WERI-Rb-1 (cell line): Measurements from ENCODE around the gene RIMBP2.

Experiments
- DNase-seq: peaks from one replicate; pipeline ENCODE4 v3.0.0-alpha.2; 2020
- H3K27ac ChIP-seq: fragments of 250-450 bp; sonication (Bioruptor Pico); 2 replicates; pipeline ENCODE4 v1.5.1; 2020; ENCODE audit warnings: mild to moderate bottlenecking, moderate library complexity
- H3K27me3 ChIP-seq: fragments of 250-450 bp; sonication (Bioruptor Pico); 2 replicates; pipeline ENCODE4 v1.5.1; 2021; ENCODE audit warnings: mild to moderate bottlenecking, low read depth, moderate library complexity; ENCODE audit not compliant: insufficient read depth, severe bottlenecking
- H3K36me3 ChIP-seq: fragments of 250-450 bp; sonication (Bioruptor Pico); 2 replicates; pipeline ENCODE4 v1.5.1; 2020; ENCODE audit warnings: mild to moderate bottlenecking, moderate library complexity
- H3K4me3 ChIP-seq: 2 replicates; pipeline ENCODE4 v1.5.1; 2011; ENCODE audit warnings: low read depth, mild to moderate bottlenecking, control low read depth, low read length
- H3K9me3 ChIP-seq: fragments of 250-450 bp; sonication (Bioruptor Pico); 2 replicates; pipeline ENCODE4 v1.5.1; 2021; ENCODE audit warnings: mild to moderate bottlenecking, moderate library complexity; ENCODE audit not compliant: severe bottlenecking
- CTCF ChIP-seq: IDR thresholded peaks from 2 replicates; pipeline ENCODE4 v1.5.1; 2011; ENCODE audit warnings: low read depth, mild to moderate bottlenecking, control low read depth, inconsistent platforms, low read length

Gene RIMBP2

GRCh38 chr12:130367523-130367922 is 348.6 kb downstream of the RIMBP2 start:
- H3K36me3 ChIP-seq = no peaks in the 10 kb centered on the region
- TF ChIP-seq CTCF = no peak
- no peak overlapping the region for H3K4me3 ChIP-seq
- DNase-seq = no peak
- H3K9me3 ChIP-seq = no peaks in the 10 kb centered on the region
- no peaks in the 10 kb centered on the region for H3K27me3 ChIP-seq
- no peak overlapping the region for H3K27ac ChIP-seq

- no peak overlapping the region for H3K4me3 ChIP-seq
- DNase-seq = no peak
Measured at GRCh38 chr12:130367003-130367402, 349.1 kb downstream of the RIMBP2 start.

DNA sequence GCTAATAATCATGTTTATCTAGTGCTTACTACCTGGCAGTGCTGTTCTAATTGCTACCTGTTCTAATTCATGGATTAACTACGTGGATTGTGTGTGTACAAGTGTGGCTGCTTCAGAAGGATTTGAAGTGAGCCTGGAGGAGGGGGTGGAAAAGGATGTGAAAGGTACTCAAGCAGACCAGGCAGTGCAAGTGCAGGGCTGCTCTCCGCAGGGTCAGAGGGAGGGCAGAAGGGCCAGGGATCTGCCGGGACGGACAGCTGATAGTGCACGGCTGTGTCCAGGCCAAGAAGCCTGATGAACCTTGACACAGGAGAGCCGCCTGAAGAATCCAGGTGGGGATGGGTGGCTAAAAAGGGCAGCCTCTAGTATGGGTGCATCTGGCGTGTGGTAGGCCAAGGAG is 349.9 kb downstream of the RIMBP2 start:
- Histone ChIP-seq H3K4me3 (no peak overlapping the region), H3K36me3 (no peaks in the 10 kb centered on the region), H3K27ac (peak overlapping the region; percentile 47), H3K27me3 (no peaks in the 10 kb centered on the region), H3K9me3 (no peaks in the 10 kb centered on the region)
- TF ChIP-seq CTCF = no peak
- peak; percentile 44 for DNase-seq

More at GRCh38 chr12:130367003-130367402, 349.1 kb downstream of the RIMBP2 start:
- TF ChIP-seq CTCF = no peak
- Histone ChIP-seq H3K36me3 (no peaks in the 10 kb centered on the region), H3K27me3 (no peaks in the 10 kb centered on the region), H3K27ac (no peak overlapping the region), H3K9me3 (no peaks in the 10 kb centered on the region)

DNA sequence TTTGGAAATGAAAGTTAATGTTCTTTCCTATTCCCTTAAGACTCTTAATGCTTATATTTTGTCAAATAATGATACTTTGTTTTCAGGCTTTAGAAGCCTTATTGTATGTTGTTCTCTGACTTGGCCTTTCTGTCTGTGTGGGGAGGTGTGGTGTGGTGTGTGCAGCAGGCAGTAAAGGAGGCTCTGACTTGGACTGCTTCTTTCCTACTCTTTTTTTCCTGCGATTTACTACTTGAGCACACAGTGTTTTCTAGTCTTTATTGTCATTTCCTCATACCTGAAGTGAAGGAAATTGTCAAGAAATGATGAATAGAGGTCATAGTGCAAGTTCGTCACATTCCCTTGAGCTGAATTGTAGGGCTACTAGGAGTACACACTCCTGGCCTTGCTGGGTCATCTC is 351.5 kb downstream of the RIMBP2 start:
- no peaks in the 10 kb centered on the region for H3K9me3 ChIP-seq
- no peaks in the 10 kb centered on the region for H3K36me3 ChIP-seq
- H3K4me3 ChIP-seq = no peak overlapping the region
- DNase-seq = no peak
- TF ChIP-seq CTCF = no peak
- no peaks in the 10 kb centered on the region for H3K27me3 ChIP-seq
- H3K27ac ChIP-seq = no peak overlapping the region

GRCh38 chr12:130362060-130362459 is 354.0 kb downstream of the RIMBP2 start:
- H3K27me3 ChIP-seq = no peaks in the 10 kb centered on the region
- H3K36me3 ChIP-seq = no peaks in the 10 kb centered on the region
- no peak for DNase-seq
- no peak for TF ChIP-seq CTCF
- no peak overlapping the region for H3K4me3 ChIP-seq
- H3K9me3 ChIP-seq = no peaks in the 10 kb centered on the region
- no peak overlapping the region for H3K27ac ChIP-seq

DNA sequence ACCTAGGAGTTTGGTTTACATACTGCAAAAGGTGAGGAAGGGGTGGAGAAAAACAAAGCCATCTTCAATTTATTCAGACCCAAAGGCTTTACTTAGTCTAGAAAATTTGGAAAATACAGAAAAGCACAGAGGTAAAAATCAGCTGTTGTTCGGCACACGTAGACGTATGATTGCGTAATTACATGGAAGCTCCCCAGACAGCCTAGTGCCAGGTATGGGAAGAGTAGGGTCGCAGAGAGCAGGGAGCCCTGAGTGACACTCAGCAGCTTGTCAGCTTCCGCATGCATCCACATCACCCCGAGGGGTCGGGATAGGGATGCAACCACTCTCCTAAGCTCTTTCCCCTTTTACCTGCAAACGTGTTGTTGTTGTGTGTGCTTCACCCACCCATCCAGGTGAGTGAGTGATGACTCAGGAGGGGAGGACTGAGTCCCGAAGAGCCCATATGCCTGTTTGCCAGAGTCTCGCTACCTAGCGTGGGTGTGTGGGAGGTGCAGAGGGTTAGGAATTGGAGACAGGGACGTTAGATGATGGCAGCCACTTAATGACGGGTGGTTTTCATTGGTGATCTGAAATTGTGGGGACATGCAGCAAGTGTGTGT is 358.3 kb downstream of the RIMBP2 start:
- no peaks in the 10 kb centered on the region for H3K27me3 ChIP-seq
- H3K4me3 ChIP-seq = no peak overlapping the region
- TF ChIP-seq CTCF = no peak
- no peaks in the 10 kb centered on the region for H3K36me3 ChIP-seq
- H3K27ac ChIP-seq = no peak overlapping the region
- no peak for DNase-seq
- H3K9me3 ChIP-seq = no peaks in the 10 kb centered on the region
